ENCODE measurements around the gene TANGO2. TPM values are rescaled to one million over a fixed set of nuclear protein-coding genes. Genes with fewer than 3 reads are reported as not detected.

The TANGO2 gene
- total RNA-seq, 2 experiments from 2014 or later = 15.7 to 18.3 TPM

DNA sequence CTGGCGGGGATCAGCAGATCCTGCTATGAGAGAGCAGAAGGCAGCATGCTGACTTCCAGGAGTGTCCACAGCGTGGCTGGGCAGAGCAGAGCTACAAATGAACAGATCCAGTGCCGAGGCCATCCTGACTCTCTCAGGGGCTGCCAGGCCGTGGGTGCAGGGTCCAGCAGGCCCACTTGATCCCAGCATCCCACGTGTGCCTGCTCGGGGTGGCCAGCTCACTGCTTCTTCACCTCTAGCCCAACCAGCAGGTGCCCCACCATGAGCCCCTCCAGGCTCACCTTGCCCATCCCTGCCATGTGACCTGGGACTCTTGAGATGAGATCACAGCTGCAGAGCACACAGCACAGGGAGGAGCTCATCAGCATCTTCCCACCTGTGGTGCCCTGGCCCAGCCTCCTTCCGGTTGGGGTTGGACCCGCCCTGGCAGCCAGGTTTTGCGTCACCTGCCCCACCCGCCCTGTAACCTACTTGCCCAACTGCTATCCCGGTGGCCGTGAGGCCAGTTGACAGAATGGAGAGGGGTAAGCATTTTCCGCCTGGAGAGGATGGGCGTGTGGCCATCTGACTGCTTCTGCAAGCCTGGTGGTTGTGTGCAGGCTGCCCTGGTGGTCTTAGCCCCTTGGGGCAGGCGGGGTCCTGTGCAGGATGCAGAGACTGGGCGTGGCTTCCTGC, 11.0 kb downstream of the TANGO2 start:
- H3K36me3 Mint-ChIP-seq (ENCODE audit: low read depth) = no peaks in the 10 kb centered on the region
- peak; percentile 28 for DNase-seq
- POLR2A ChIA-PET = interaction anchor here (0.7 kb wide), 1 partner anchor 213 kb away, joined by 3 read pairs; no protein-coding TSS in a partner anchor
- no peak overlapping the region for H3K4me3 Mint-ChIP-seq
- peaks cover 15% of the 10 kb centered on the region for H3K4me1 Mint-ChIP-seq (ENCODE audit: low read depth)
- no peak overlapping the region for H3K27ac Mint-ChIP-seq
- no peaks in the 10 kb centered on the region for H3K27me3 Mint-ChIP-seq
- CTCF ChIA-PET = no interaction called here
- H3K9me3 Mint-ChIP-seq = no peaks in the 10 kb centered on the region
- peak; percentile 82 for ATAC-seq
- intact Hi-C loops (cut with micrococcal nuclease) = no loop called here
- TF ChIP-seq, protein P1, sequence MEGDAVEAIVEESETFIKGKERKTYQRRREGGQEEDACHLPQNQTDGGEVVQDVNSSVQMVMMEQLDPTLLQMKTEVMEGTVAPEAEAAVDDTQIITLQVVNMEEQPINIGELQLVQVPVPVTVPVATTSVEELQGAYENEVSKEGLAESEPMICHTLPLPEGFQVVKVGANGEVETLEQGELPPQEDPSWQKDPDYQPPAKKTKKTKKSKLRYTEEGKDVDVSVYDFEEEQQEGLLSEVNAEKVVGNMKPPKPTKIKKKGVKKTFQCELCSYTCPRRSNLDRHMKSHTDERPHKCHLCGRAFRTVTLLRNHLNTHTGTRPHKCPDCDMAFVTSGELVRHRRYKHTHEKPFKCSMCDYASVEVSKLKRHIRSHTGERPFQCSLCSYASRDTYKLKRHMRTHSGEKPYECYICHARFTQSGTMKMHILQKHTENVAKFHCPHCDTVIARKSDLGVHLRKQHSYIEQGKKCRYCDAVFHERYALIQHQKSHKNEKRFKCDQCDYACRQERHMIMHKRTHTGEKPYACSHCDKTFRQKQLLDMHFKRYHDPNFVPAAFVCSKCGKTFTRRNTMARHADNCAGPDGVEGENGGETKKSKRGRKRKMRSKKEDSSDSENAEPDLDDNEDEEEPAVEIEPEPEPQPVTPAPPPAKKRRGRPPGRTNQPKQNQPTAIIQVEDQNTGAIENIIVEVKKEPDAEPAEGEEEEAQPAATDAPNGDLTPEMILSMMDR (IDR thresholded peaks at IDR 0.05) = no peak

DNA sequence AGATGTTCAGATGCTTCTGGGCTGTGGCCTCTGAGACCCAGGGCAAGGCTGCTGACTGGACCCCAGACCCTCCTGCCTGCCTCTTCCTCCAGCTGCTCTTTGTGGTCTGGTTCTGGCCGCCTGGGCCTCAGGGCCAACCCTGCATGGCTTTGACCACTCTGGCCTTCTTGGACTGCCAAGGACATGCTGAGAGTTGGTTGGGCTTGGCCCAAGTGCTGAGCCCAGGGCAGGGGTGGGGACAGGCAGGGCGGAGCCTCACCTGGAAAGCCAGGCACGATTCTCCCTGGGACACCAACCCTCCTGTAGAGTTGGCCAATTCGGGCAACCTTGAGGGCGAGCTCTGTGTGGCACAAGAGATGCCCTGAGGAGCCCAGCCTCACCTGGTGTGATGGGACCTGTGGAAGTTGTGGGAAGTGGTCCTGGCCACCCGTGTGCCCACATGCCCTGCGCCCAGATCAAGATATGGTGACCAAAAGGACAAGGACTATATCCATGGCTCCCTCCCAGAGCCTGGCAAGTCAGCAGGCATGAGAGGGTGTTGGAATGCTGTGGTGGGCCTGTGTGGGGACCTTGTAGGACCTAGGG, 11.6 kb downstream of the TANGO2 start:
- Mint-ChIP-seq H3K4me3 (no peak overlapping the region), H3K9me3 (no peaks in the 10 kb centered on the region), H3K36me3 (ENCODE audit: low read depth) (no peaks in the 10 kb centered on the region), H3K27ac (no peak overlapping the region), H3K4me1 (ENCODE audit: low read depth) (peaks cover 19% of the 10 kb centered on the region), H3K27me3 (no peaks in the 10 kb centered on the region)
- ChIA-PET POLR2A (no interaction called here), CTCF (no interaction called here)
- DNase-seq = no peak
- no peak for ATAC-seq
- TF ChIP-seq, protein P1 (IDR thresholded peaks at IDR 0.05) = no peak
- intact Hi-C loops (cut with micrococcal nuclease) = no loop called here

DNA sequence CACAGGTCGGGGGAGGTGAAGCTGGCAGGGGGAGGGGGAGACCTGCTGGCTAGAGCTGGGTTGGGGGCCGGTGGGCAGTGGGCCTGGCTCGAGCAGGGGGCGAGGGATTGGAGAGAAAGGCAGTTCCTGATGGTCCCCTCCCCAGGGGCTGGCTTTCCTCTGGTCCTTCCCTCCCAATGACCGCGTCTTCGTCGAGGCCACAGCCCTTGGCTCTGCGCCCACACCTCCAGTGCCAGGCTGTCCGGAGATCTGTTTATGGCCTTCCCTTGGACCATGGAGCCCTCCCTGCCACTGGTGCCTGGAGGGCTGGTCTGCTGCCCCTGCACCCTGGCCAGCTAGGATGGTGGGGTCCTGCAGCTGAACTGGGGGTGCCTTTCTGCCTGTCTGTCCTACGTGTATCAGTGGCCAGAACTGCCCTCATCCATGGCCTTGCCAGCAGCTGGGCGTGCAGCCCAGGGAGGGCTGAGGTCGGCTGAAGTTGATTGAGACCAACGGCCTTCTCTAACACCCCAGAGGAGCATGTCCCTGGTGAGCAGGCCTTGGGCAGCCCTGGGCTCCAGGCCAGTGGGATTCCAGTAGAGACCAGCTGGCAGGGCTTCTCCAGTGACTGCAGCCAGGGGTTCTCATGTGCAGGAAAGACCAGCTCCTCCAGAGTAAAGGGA, 12.3 kb downstream of the TANGO2 start:
- Mint-ChIP-seq H3K36me3 (ENCODE audit: low read depth) (no peaks in the 10 kb centered on the region), H3K4me1 (ENCODE audit: low read depth) (peaks cover 19% of the 10 kb centered on the region), H3K9me3 (no peaks in the 10 kb centered on the region), H3K4me3 (no peak overlapping the region), H3K27ac (no peak overlapping the region), H3K27me3 (no peaks in the 10 kb centered on the region)
- CTCF ChIA-PET = interaction anchor here (0.6 to 1.4 kb wide), 3 partner anchors 20 to 73 kb away, joined by 3 read pairs; no protein-coding TSS in a partner anchor
- intact Hi-C loops (cut with micrococcal nuclease) = no loop called here
- POLR2A ChIA-PET = interaction anchor here (1.0 kb wide), 1 partner anchor 9 kb away, joined by 3 read pairs; no protein-coding TSS in a partner anchor
- DNase-seq (no peak), ATAC-seq (no peak)
- TF ChIP-seq, protein P1 (IDR thresholded peaks at IDR 0.05) = no peak

DNA sequence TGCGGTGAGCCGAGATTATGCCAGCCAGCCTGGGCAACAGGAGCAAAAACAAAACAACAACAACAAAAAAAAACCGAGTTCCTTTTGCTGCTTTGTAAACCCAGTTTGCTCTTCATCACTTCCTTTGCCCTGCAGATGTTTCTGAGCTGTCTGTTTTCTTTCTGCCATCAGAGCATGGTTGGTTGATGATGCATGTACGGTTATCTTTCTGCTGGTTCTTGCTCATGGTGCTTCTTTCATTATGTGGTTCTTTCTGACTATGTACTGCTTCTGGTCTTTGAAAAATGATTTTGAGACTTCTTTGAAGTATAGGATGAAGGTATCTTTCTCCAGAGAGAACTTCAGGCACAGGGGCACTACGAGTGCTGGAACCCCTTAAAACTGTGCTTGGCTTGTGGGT, 13.2 kb downstream of the TANGO2 start:
- H3K27ac Mint-ChIP-seq = no peak overlapping the region
- H3K27me3 Mint-ChIP-seq = no peaks in the 10 kb centered on the region
- POLR2A ChIA-PET = interaction anchor here (1.0 kb wide), 1 partner anchor 10 kb away, joined by 3 read pairs; no protein-coding TSS in a partner anchor
- CTCF ChIA-PET = interaction anchor here (0.6 to 1.5 kb wide), 4 partner anchors 16 to 73 kb away, joined by 3 read pairs; no protein-coding TSS in a partner anchor
- TF ChIP-seq, protein P1 (IDR thresholded peaks at IDR 0.05) = no peak
- H3K4me3 Mint-ChIP-seq = no peak overlapping the region
- ATAC-seq (no peak), DNase-seq (no peak)
- no peaks in the 10 kb centered on the region for H3K9me3 Mint-ChIP-seq
- H3K36me3 Mint-ChIP-seq (ENCODE audit: low read depth) = no peaks in the 10 kb centered on the region
- H3K4me1 Mint-ChIP-seq (ENCODE audit: low read depth) = peaks cover 19% of the 10 kb centered on the region
- intact Hi-C loops (cut with micrococcal nuclease) = no loop called here

Measured in activated CD8-positive, alpha-beta T cell treated with anti-CD3 and anti-CD28 coated beads for 36 hours (primary cell).